Activated CD8-positive, alpha-beta memory T cell treated with anti-CD3 and anti-CD28 coated beads, Interleukin-2, amount 50 U/mL, for 4 hours (primary cell): ENCODE data around the gene MIER2.
A peak's percentile ranks its signal among the peaks of the same experiment; 100 is the strongest.
"Not testable (repeated sequence)": the region's sequence is repeated elsewhere in the genome, so short reads cannot be mapped to it uniquely, and the experiment has no call there.

Experiments
- DNase-seq: peaks from one replicate; pipeline ENCODE4 v3.0.0-alpha.2; 2020

Gene MIER2

GRCh38 chr19:355536-355935 lies 10.9 kb upstream of the MIER2 start:
- not testable (repeated sequence) for DNase-seq

GRCh38 chr19:355134-355533 lies 10.5 kb upstream of the MIER2 start:
- no peak for DNase-seq

GRCh38 chr19:351976-352625 lies 7.5 kb upstream of the MIER2 start:
- DNase-seq = no peak

GRCh38 chr19:347946-348861 lies 3.6 kb upstream of the MIER2 start:
- no peak for DNase-seq

GRCh38 chr19:345320-345879 lies 804 bp upstream of the MIER2 start:
- DNase-seq = no peak

- DNase-seq = peak; percentile 38
Measured at GRCh38 chr19:343941-344624, 513 bp downstream of the MIER2 start.

- DNase-seq = no peak
Measured at GRCh38 chr19:343451-343931, 1.1 kb downstream of the MIER2 start.

GRCh38 chr19:342801-343421 lies 1.7 kb downstream of the MIER2 start:
- DNase-seq = no peak

- no peak for DNase-seq
Measured at GRCh38 chr19:342128-342455, 2.5 kb downstream of the MIER2 start.

- DNase-seq = no peak
Measured at GRCh38 chr19:341386-342127, 3.0 kb downstream of the MIER2 start.

GRCh38 chr19:340620-341385 lies 3.8 kb downstream of the MIER2 start:
- DNase-seq = no peak

- DNase-seq = no peak
Measured at GRCh38 chr19:339262-339887, 5.2 kb downstream of the MIER2 start.

GRCh38 chr19:338421-338820 lies 6.2 kb downstream of the MIER2 start:
- DNase-seq = no peak

- DNase-seq = no peak
Measured at GRCh38 chr19:336067-336614, 8.5 kb downstream of the MIER2 start.

- DNase-seq = no peak
Measured at GRCh38 chr19:335486-336066, 9.0 kb downstream of the MIER2 start.

GRCh38 chr19:335072-335471 lies 9.5 kb downstream of the MIER2 start:
- no peak for DNase-seq

- DNase-seq = no peak
Measured at GRCh38 chr19:334296-335071, 10.1 kb downstream of the MIER2 start.

GRCh38 chr19:330503-330902 lies 14.1 kb downstream of the MIER2 start:
- DNase-seq = no peak

GRCh38 chr19:329876-330275 lies 14.7 kb downstream of the MIER2 start:
- DNase-seq = no peak
